Measurements from ENCODE around the gene EVA1A.
"Not testable (repeated sequence)": the region's sequence is repeated elsewhere in the genome, so short reads cannot be mapped to it uniquely, and the experiment has no call there.

The EVA1A gene

GRCh38 chr2:75516378-75517360 lies 44.1 kb downstream of the EVA1A start:
- no peak for DNase-seq

GRCh38 chr2:75515584-75516368 lies 45.0 kb downstream of the EVA1A start:
- DNase-seq: no peak

GRCh38 chr2:75513616-75514170 lies 47.0 kb downstream of the EVA1A start:
- no peak for DNase-seq

- DNase-seq: no peak
Measured at GRCh38 chr2:75512455-75513212, 48.1 kb downstream of the EVA1A start.

- no peak for DNase-seq
Measured at GRCh38 chr2:75506101-75506697, 54.5 kb downstream of the EVA1A start.

DNA sequence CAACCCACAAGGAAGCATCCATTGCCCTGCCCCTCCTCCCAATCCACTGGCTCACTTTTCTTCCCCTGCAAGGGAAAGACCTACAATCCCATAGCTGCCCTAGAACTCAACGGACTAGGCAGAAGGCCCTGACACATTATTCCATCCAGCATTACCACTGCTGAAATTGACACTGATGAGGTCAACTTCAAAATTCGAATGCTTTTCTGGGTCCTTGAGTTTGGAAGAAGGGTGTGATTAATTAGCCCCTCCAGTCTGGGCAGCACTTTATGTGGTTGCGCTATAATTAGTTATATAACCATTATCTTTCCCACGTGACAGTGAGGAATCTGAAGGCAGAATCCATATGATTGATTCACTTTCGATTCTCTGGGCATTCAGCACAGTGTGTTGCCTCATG lies 55.7 kb downstream of the EVA1A start:
- no peak for DNase-seq

DNA sequence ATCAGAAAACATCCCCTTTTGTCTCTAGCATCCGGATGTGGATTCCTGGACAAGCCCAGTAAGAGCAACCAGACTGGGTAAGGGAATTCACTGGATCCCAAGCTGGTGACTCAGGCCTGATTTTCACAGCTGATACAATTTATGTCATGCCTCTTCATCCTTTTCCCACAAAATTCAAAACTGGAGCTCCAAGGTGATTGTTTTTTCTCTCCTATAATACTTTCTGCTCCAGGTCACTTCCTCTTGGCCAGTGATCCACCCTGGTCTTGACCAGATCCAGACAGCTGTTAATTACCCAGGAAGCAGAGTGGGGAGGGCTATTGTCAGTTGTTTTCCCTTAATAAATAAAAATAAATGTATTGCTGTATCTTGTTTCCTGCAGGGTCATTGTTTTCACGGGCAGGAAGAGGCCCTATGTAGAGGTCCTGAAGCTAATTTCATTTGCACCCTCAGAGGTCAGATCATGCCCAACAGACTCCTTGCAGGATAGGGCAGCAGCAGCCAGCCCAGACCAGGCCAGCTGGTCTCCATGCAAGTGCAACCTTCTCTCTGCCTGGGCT lies 57.6 kb downstream of the EVA1A start:
- DNase-seq: no peak

DNA sequence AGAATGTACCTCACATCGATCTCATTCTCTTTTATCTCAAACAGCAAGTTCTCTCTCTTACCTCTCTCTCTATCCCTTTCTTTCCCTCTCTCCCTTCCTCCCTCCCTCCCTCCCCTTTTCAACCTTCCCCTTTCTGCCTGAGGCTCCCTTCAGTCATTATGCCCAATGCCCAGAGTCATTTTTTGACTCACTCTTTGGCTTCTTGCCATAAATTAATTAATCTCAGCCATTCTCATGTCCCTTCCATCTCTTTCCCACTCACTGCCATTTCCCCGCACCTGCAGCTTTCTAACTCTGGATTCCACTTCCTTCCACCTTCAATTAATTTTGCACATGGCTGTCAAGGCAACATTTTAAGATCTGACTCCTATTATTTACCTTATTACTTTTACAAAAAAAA lies 60.1 kb downstream of the EVA1A start:
- no peak for DNase-seq

DNA sequence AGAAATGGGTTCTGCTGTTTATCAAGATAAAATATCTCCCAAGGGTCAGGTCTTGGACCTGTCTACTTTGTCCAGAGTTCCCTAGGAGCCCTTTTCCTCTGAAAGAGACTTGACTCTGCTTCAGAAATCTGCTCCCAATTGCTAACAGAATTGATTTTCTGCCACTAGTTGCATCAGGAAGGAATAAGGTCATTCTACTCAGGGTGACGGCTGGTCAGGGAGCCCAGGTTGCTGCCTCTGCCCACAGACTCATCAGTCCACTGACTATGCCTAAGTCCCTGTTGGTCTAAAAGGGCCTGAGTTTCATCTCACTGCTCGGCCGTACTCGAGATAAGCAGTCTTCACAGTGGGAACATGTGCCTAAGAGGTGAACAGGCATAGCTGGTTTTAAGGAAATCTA lies 61.2 kb downstream of the EVA1A start:
- DNase-seq: no peak

- DNase-seq: no peak
Measured at GRCh38 chr2:75498907-75499306, 61.8 kb downstream of the EVA1A start.

GRCh38 chr2:75497256-75497655 lies 63.5 kb downstream of the EVA1A start:
- DNase-seq: no peak

DNA sequence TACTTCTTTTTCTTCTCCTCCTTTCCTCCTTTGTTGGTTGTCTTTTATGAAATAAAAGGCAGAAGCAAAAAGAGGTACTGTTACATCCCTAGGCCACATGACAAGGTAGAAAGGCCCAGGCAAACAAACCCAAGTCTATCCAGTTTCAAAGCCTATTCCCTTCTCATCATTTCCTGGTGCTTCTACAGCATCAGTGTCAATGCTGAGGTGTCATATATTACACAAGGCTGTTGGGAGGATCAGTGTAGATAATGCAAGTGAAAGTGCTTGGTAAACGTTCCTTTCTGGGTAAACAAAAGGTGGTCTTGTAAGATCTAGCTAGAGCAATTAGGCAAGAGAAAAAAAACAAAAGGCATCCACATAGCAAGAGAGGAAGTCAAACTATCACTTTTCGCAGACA lies 64.9 kb downstream of the EVA1A start:
- no peak for DNase-seq

DNA sequence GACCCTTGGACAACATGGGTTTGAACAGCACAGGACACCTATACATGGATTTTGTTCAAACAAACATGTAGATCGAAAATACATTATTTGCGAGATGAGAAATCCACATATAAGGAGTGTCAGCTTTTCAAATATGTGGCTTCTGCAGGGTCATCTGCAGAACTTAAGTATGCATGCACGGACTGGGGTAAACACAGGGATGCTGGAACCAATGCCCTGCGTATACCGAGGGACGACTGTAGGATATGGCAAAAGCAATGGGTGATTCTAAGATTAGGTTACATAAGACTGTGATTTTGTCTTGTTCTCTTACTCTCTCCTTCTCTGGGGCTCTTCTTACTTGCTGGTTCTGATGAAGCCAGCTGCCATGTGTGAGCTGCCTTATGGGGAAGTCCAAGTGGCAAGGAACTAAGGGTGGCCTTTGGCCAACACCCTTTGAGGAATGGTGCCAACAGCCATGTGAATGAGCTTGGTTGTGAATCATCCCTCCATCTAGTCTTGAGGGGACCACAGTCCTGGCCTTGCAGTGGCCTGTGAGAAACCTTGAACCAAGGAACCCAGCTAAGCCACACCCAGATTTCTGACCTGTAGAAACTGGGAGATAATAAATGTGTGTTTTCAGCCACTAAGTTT lies 66.5 kb downstream of the EVA1A start:
- no peak for DNase-seq

DNA sequence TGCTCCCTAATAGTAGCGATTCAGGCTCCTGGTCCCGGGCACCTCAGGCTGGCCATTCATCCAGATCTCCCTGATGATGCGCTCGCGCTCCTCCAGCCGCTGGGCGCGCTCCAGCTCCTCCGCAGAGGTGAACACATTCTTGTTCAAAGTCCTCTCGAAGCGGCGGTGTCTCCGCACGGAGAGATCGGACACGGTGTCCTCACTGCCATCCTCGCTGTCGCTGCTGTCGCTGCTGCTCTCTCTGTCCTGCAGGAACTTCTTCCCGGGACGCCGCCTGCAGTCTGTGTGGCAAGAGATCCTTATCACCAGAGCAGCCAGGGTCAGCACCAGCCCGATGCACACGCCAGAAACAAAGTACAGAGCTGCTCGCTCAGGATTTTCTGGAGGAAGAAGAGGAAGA lies 67.5 kb downstream of the EVA1A start:
- DNase-seq: no peak

DNA sequence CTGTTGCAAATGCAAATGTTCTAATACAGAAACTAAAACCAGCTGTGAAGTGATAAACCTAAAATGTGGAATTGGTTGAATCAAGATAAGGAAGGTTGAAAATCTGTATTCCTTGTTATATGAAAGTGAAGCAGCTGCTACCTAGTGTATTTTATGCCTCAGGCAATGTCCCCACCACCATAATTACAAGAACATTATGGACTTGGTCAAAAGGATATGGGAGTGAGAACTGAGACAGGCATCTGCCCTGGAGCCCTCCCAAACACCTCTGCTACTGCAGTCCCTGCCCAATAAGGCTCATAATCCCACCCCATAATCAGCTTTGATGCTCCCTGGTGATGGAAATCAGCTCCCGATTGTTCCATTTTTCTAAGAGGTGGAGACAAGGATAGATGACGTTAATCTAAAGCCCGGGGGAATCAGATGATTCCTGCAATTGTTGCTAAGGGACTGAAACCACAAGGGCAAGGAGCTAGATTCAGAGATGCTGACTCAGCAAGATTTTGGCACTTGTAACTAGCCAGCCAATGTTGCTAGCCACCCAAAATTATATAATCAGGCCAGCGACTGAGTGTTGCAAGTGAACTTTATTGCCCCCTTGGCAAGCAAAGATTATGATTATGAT lies 69.5 kb downstream of the EVA1A start:
- DNase-seq: no peak

- no peak for DNase-seq
Measured at GRCh38 chr2:75489721-75490120, 71.0 kb downstream of the EVA1A start.

- DNase-seq: no peak
Measured at GRCh38 chr2:75488157-75488556, 72.6 kb downstream of the EVA1A start.

DNA sequence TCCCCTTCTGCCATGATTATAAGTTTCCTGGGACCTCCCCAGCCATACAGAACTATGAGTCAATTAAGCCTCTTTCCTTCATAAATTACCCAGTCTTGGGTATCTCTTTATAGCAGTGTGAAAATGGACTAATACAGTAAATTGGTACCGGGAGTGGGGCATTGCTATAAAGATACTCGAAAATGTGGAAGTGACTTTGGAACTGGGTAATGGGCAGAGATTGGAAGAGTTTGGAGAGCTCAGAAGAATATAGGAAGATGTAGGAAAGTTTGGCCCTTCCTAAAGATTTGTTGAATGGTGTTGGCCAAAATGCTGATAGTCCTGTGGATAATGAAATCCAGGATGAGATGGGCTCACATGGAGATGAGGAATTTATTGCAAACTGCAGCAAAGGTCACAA lies 74.0 kb downstream of the EVA1A start:
- DNase-seq: not testable (repeated sequence)

- no peak for DNase-seq
Measured at GRCh38 chr2:75484840-75485239, 75.9 kb downstream of the EVA1A start.

DNA sequence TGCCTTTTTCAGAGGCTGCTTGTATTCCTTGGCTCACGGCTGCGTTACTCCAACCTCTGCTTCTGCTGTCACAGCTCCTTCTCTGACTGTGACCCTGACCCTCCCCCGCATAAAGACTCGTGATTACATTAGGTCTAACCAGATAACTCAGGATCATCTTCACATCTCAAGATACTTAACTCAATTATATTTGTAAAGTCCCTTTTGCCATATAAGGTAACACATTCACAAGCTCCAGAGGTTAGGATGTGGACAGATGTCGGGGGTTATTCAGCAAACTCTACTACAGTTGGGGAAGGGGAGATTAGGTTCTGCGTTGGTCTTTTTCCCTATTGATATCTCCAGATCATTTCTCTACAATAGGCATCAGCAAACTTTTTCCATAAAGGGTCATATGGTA lies 76.9 kb downstream of the EVA1A start:
- DNase-seq: no peak

DNA sequence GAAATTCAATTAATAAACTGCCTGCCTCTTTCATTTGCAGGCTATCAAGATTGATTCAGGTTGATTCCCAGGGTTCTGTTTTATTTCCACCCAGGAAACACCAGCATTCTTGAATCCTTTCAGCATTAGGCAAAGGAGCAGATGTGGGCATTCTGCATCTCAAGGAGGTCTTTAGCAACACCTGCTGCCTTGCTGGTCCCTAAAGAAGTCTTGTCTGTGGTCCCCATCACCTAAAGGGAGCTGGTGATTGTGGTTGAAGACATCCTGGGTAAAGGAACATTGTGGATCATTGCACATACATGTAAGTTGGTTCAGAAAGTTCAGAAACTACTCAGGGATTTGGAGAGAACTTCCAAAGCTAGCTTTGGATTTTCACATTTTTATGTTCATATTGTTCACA lies 78.3 kb downstream of the EVA1A start:
- DNase-seq: no peak

All from AML-193 (cell line).